GM19238 (cell line): ENCODE measurements around the gene CACNA1F.

Experiments used
- DNase-seq: peaks from one replicate; pipeline ENCODE4 v3.0.0; 2011; ENCODE audit warnings: low spot score; ENCODE audit not compliant: insufficient read length

CACNA1F gene

DNA sequence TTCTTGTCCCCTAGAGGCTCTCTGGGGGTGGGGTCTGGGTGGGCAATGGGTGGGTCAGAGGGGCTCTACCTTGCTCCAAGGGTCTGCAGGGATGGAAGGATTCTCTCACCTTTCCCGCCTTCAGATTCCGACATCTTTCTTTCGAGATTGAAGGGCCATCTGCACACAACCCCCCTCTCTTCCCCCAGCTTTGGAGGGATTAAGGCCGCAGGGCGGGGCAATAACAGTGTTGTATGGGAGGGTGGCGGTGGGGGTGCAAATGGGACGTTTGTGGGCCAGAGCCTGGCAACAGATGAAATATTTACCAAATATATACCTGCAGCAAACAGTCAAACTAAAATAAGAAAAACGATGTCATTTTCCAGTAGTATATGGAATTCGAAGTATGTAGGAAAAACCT, at the start of gene CACNA1F:
Gene CACNA1F, minus strand, starts transcription at position 165 of the 400 bp plus-strand sequence. Its CDS starts 31 bp downstream, at position 134.
- DNase-seq: no peak

DNA sequence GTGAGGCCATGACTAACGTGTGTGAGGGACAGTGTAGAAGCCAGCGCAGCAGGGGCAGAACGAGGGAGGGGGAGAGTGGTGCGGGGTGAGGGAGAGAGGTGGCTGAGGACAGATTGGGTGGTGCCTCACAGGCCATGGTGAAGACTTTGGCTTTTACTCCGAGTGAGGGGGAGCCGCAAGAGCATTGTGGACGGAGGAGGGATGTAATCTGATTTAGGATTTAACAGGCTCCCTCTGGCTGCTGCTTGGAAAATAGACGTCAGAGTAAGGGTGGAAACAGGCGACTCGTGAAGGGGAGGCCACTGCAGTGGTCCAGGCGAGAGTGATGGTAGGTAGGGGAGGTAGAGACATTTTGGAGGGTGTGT, 49.5 kb upstream of the CACNA1F start:
- DNase-seq: no peak

DNA sequence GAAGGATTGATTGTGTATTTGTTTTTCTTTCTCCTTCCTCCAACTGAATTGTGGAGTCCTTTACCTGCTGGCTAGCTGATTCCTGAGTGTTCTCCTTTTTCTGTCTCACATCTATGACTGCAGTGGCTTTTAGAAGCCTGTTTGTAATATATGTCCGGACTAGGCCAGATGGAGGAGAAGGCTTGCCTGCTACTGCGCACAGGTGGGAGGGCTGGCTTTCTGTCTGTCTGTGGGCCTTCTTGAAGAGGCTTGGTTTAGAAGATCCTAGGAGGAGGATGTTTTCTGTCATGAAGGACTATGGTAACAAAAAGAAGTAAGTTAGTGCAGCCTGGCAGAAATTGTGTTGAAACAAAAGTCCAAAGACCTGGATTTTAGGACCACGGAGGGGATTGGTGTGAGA, 44.9 kb upstream of the CACNA1F start:
- DNase-seq: no peak

DNA sequence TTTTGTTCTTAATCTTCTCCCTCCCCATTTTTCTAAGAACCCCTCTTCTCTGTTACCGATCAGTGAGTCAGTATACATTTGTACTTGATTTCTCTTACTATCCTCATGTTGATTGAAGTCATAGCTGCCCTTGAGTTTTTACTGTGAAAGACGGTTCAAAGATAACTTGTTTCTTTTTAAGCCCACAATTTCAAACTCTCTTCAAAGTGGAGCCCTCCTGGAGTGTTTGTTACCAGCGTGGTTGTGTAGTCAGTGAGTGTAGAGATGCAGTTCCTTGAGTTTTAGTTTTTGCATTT, 44.3 kb upstream of the CACNA1F start:
- DNase-seq: no peak

DNA sequence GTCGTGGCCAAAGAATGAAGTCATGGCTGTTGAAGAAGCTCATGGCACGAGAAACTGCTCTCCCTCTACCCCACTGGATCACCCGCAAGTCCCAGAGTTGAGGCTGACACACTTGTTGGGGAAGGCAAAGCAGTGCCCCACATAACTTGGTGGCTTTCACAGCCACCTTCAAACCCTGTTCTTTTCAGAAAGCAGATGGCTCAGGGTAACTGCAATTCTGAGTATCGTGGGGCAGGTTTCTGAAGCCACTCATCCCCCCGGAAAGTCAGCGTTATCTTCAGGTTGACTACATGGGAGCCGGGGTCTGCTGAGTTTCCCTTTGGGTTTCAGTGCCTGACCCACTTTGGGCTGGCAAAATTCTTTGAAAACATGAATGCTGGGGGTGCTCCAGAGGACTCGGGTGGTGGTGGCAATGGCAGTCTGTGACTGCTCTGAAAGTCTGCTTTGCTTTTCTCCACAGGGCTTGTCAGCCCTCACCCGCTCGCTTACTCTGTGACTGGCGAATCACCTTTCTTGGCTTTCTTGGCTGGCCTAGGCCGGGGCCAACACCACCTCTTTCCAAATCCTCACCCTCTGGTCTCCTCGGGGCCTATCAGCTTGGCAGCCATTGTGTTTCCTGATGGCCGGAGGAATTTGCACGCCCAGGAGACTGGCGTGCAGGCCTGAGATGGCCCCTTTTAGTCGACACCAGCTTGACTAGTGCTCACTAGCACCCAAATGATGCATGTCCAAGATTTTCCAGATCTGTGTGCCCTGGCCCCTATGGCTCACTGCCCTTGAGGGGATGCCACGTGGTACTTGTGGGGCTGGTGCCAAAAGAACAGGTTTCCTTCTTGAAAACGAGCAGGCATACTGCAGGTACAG, 43.8 kb upstream of the CACNA1F start:
- no peak for DNase-seq

DNA sequence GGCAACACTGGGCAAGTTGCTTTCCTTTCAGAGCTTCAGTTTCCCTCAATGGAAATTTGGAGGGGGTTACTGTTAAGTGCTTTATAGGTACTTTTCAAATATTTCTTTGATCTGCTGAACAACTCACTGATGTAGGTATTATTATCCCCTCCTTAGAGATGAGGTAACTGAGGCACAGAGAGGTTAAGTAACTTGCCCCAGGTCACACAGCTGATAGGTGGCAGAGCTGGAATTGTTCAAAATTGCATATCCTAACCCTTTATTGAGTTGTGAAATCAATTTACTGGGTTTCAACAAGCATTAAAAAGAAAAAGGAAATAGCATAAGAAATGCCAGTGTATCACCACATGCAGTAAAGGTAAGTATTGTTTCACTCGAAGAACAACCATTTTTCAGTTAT, 43.1 kb upstream of the CACNA1F start:
- DNase-seq: no peak

DNA sequence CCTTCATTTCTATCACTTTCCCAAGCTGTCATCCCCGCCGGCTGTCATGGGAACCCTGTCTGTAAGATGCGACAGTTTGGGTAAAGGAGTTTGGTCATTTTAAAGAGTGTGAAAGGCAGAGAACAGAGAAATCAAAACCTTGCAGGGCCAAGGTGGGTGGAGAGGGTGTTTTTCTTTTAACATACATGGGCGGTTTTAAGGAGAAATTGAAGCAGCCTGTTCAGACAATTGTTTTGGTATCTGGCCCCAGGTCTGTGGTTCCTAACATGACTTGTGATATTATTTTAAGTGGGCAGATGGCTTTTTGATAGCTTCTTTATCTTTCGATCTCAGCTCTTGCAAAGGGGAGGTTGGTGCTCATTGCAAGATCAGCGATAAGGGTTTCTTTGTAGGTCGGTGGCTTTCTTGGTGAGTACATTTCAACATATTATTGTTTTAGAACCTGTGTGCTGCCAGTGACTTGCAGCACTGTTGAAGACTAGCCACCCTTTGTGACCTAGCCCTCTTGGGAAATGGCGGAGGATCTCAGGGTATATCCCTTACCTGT, 40.1 kb upstream of the CACNA1F start:
- DNase-seq: no peak

DNA sequence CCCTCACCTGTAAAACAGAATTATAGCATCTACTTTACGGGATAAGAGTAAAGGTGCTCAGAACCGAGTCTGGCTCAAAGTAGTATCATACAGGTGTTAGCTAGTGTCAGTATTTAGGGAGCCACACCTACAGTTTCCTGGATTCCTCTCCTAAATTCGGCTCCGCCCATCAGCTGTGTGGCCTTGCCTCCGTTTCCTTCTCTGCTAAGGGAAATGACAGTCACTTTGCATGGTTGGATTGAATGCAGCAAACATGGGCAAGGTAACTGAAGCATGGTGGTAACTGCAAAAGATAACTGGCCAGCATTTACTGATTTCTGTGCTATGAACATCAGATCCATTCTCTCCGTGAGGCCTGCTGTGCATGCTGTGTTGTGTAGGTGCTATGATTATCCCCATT, 39.3 kb upstream of the CACNA1F start:
- no peak for DNase-seq

DNA sequence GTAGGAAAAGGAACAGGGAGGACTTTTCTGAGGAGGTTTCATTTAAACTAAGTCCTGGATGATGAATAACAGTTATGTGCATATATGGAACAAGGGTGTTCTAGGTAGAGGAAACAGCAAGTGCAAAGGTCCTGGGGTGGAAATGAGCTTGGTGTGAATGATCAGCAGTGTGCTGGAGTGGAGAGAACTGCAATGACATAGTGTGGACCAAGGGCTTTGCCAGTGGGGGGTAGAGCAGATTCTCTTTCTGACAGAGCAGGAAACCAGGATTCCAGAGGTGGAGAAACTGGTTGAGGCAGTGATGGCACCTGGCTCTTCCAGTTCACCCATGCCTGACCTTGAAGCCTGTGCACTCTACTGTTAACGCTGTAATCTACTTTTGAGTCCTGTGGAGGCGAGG, 38.2 kb upstream of the CACNA1F start:
- no peak for DNase-seq

DNA sequence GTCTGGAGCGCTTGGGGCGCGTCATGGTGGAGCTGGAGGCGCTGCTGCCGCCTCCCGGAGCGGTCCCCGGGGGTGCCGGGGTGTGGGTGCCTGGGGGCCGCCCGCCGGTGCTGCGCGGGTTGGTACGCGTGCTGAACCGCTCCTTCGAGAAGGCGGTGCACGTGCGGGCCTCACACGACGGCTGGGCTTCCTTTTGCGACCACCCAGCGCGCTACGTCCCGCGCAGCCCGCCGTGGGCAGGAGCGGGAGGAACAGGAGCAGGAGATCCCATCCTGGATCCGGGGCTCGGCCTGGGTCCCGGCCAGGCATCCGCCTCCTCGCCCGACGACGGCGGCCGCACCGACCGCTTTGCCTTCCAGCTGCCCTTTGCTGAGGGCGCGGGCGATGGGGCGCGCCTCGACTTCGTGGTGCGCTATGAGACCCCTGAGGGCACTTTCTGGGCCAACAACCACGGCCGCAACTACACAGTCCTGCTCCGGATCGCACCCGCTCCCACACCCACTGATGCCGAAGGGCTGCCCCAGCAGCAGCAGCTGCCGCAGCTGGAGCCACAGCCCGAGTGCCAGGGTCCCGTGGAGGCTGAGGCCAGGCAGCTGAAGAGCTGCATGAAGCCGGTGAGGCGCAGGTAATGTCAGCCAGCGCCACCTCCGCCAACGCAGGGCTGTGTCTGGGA, 37.2 kb upstream of the CACNA1F start:
- DNase-seq: no peak

DNA sequence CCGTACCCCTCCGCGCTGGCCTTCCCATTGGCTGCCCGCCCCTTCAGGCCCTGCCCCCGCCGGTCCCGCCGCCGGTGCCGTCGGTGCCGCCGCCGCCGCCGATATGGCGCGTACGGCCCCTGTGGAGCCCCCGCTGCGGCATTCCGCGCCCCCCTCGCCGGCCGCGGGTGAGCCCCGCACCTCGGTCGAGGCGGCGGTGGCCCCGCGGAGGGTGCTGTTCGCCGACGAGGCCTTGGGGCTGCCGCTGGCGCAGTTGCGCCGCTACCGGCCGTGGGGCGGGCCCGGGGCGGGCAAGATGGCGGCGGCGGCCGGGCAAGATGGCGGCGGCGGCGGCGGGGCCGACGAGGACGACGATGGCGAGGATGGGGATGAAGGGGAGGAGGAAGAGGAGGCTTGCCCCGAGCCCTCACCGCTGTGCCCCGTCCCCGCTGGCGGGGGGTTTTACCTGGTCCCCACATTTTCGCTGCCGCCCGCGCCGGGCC, 36.7 kb upstream of the CACNA1F start, which contains the start of gene PPP1R3F:
Gene PPP1R3F, plus strand, starts transcription at position 27 of the 482 bp plus-strand sequence. Its CDS starts 77 bp downstream, at position 104.
- DNase-seq: no peak

DNA sequence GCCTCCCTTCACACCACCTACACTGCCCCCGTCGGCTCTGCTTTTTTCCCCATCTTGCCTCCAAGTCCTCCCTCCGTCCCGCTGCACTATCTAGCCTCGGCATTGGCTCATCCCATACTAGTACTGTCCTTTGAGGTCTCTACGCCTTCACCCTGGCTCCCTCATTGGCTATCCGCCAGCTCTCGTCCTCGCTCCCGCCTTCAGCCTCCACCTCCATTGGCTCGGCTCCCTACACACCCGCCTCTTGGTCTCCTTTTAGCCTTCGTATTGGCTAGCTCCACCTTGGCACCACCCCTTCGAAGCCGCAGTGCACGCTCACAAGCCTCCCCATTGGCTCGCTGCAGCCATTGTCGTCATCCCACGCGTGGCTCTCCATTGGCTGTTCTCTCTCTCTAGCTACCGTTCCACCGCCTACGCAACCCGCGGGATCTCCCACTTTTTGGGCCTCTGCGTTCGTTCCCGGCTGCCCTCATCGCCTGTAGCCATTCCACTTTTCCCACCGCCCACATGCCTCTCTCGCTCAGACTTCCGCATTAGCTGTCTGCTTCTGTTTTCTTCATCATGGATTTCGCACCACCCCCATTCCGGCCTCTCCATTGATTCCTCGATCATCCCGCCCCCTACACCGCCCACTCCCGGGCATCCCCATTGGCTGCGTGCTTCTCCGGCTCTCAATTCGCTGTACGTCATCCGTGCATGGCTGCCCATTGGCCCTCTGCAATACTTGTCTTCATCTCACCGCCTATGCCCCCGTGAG, 36.0 kb upstream of the CACNA1F start:
- DNase-seq: peak; percentile 83

DNA sequence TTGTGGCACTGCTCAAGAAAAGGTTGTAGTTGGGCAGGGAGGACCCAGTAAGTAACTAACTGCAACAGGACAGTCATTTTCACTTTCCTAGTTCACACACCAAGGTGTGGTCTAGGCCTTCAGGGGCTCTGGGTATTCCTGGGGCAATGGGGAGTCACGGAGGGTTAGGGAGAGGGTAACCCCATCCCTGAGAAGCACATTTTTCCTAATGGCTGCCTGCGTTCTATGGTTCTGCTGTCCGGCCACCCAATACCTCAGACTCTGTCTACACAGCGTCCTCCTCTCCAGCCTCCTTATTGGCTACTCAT, 35.5 kb upstream of the CACNA1F start:
- no peak for DNase-seq

DNA sequence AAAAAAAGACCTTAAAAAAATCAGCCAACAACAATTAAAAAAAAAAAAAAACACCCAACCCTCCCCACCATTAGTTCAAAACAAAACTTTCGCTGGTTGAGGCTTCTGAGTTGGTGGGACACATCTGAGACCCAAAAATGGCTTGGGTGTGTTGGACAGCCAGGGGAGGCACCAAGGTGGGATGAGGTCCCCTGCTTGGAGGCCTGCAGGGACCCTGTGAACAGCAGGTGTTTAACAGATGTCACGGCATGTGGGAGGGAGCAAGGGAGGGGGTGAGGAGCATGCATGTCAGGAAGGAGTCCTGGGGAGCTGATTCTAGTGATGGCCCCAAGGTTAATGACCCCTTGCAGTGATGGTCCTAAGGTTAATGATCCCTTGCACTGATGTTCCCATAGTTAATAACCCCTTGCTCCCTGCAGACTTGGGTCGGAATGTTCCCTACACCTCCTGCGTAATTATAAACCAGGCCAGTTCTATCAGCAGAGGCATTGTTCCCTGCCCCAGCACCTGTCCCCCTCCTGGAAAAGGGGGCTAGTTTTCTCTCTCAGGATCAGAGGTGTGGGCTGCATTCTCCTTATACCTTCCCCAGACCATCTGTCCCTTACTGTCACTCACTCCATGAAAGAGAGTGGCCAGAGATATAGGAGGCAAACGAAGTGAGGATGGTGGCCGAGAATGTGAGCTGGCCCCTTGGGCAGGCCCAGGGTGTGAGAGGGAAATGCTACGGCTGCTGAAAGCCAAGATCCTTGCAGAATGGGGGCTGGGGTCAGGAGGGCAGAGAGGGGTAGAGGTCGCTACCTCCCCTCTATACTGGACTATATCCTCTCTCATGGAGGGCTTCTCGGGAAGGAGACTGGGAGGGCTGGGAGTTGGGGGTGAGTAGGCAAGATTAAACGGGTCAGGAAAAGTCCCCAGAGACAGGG, 33.6 kb upstream of the CACNA1F start:
- DNase-seq: no peak

DNA sequence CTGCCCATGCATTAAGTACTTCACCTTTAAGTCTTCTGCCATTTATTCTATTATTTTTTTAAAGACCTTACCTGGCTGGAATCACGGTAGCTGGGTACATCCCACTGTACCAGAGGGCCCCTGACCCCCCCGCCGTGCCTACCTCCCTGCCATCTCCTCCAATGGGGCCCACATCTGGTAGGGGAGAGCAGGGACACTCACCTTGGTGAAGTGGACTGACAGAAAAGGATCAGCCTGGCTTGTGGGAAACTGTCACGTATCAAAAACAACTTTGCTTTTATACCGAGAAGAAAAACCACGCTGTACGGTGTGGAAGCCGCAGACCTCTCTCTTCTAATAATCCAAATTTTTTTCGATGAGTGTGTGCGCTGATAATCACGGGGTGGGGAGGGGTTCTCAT, 31.3 kb upstream of the CACNA1F start, which contains the start of gene FOXP3:
Gene FOXP3, minus strand, starts transcription at position 251 of the 400 bp plus-strand sequence. CDS start 6,205 bp downstream, outside the sequence.
- no peak for DNase-seq

DNA sequence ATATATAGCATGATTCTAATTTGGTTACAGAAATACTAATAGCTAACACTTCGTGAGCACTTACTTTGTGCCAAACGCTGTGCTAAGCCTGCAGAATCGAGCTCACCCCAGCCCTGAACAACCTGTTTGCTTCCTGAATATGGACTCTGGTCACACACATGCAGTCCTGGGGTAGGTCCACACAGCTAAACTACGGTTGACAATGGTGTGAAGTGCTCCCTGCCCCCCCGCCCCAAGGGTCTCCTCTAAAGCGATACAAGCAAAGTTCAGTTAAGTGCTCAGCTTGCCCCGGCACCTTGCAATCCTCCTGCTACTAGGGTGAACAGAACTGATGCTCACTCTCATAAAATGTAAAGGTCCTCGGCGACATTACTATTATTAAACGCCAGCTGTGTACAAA, 30.5 kb upstream of the CACNA1F start:
- no peak for DNase-seq

DNA sequence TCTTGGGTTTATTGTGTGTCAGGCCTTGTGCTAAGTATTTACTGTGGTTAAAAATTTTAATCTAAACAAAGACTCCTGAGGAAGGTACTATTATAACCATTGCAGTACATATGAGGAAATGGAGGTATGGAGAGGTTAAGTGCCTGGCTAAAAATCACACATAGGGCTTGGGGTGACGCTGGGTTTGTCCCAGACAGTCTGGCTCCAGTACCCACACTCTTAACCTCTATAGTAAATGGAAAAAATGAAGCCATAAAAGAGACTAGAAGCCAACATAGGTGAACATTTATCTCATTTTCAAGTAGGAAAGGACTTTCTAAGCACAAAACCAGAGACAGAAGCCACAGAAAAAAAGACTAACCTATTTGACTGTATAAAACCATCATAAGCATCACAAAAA, 29.5 kb upstream of the CACNA1F start:
- DNase-seq: no peak

DNA sequence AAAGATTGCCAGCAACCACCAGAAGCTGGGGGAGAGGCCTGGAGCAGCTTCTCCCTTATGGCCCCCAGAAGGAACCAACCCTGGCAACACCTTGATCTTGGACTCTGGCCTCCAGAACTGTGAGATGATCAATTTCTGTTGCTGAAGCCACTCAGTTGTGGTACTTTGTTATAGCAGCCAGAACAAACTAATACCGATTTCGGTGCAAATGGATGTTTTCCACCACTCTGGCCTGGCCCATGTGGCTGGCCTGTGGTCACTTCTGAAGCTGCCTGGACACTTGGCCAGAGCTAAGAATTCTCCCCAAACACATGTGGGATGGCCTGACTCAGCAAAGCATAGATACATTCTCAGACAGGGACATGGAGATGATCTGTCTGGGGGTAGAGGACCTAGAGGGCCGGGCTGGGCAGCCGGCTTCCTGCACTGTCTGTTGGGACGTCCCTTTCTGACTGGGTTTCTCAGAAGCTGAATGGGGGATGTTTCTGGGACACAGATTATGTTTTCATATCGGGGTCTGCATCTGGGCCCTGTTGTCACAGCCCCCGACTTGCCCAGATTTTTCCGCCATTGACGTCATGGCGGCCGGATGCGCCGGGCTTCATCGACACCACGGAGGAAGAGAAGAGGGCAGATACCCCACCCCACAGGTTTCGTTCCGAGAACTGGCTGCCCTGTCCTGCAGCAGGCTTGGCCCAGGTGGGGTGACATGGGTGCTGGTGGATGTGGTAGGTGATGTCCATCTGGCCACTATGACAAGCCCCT, 27.3 kb upstream of the CACNA1F start:
- DNase-seq: no peak

DNA sequence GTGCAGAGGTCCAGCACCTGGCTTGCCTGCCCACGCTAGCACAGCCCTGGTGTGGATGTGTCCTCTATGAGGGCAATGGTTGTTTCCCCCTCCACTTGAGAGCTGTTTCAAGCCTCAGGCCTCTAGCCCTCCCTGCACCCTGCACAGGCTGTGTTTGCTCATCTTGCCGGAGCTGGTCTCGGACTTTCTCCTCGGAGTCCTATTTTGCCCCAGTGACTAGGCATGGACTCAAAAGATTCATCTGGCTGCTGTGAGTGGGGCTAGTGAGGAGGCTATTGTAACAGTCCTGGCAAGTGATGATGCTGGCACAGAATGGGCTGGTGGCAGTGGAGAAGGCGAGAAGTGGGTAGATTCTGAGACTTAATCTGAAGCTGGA, 25.6 kb upstream of the CACNA1F start:
- no peak for DNase-seq
